ENCODE measurements around the gene ZDHHC12. TPM values are rescaled to one million over a fixed set of nuclear protein-coding genes. Genes with fewer than 3 reads are reported as not detected.

The ZDHHC12 gene
- total and polyA plus RNA-seq, 2 of the 13 experiments (the other 11 are each of a cell fraction or from before 2014, with no cell fraction given), result 25.4 to 28.0 TPM

DNA sequence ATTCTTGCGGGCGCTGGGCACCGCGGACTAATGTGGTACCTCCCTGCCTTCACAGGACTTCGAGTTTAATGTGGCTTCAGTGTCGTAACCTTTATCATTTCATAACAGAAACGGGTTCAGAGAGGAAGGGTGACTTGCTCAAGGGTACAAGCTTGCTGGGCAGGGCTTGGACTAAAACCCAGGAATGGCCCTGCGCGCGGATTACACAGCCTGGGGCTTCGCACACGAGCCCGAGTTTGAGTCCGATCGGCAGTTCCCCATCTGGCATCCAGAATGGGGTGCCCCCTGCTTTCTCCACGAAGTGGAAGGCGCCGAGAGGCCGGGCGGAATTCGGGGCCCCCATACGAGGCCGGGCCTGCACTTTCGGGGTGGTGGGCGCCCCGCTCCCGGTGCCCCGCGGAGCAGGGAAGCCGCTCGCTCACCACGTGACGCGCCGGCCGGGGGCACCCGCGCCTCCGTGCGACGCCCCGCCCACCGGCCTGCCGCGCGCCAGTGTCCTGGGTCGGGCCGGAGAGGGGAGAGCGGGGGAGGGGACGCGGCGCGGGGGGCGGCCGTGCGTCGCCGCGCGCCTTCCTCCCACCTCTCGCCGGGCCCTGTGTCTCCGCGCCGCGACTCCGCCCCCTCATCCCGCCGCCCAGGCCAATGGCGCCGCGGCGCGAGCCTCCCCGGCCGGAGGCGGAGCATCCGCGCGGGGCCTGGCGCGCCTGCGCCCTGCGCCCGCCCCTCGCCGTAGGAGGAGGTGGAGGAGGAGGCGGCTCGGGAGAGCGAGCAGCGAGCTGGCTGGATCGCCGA is 35.2 kb downstream of the ZDHHC12 start, which contains the start of gene SET (continued):
- TF ChIP-seq, protein P1, sequence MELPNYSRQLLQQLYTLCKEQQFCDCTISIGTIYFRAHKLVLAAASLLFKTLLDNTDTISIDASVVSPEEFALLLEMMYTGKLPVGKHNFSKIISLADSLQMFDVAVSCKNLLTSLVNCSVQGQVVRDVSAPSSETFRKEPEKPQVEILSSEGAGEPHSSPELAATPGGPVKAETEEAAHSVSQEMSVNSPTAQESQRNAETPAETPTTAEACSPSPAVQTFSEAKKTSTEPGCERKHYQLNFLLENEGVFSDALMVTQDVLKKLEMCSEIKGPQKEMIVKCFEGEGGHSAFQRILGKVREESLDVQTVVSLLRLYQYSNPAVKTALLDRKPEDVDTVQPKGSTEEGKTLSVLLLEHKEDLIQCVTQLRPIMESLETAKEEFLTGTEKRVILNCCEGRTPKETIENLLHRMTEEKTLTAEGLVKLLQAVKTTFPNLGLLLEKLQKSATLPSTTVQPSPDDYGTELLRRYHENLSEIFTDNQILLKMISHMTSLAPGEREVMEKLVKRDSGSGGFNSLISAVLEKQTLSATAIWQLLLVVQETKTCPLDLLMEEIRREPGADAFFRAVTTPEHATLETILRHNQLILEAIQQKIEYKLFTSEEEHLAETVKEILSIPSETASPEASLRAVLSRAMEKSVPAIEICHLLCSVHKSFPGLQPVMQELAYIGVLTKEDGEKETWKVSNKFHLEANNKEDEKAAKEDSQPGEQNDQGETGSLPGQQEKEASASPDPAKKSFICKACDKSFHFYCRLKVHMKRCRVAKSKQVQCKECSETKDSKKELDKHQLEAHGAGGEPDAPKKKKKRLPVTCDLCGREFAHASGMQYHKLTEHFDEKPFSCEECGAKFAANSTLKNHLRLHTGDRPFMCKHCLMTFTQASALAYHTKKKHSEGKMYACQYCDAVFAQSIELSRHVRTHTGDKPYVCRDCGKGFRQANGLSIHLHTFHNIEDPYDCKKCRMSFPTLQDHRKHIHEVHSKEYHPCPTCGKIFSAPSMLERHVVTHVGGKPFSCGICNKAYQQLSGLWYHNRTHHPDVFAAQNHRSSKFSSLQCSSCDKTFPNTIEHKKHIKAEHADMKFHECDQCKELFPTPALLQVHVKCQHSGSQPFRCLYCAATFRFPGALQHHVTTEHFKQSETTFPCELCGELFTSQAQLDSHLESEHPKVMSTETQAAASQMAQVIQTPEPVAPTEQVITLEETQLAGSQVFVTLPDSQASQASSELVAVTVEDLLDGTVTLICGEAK (IDR thresholded peaks at IDR 0.05), result no peak
- TF ChIP-seq, protein P1 (CRISPR knock-in tag; IDR thresholded peaks at IDR 0.05), result no peak
- TF ChIP-seq ZNF776 (CRISPR knock-in tag; IDR thresholded peaks at IDR 0.05), result no peak
- TF ChIP-seq DPF2 (CRISPR knock-in tag; IDR thresholded peaks at IDR 0.05; ENCODE audit: borderline replicate concordance, low read depth), result no peak; the same call in 1 of the 2 replicates
- no peak for TF ChIP-seq ZNF101 (CRISPR knock-in tag; IDR thresholded peaks at IDR 0.05; ENCODE audit: borderline replicate concordance, low read depth)
- no peak for TF ChIP-seq EED (CRISPR knock-in tag; IDR thresholded peaks at IDR 0.05)
- TF ChIP-seq HNRNPH1 (optimal IDR thresholded peaks at IDR 0.05; ENCODE audit: low read depth, low read length), result no peak
- TF ChIP-seq ETV6 (CRISPR knock-in tag; conservative IDR thresholded peaks at IDR 0.05), result no peak
- TF ChIP-seq DNMT3B (CRISPR knock-in tag; conservative IDR thresholded peaks at IDR 0.05), result no peak
- no peak for TF ChIP-seq ZNF44 (CRISPR knock-in tag; IDR thresholded peaks at IDR 0.05)
- no peak for TF ChIP-seq ELF3 (CRISPR knock-in tag; IDR thresholded peaks at IDR 0.05)
- no peak for TF ChIP-seq MTF2 (CRISPR knock-in tag; IDR thresholded peaks at IDR 0.05; ENCODE audit: borderline replicate concordance)
- TF ChIP-seq KAT2B (IDR thresholded peaks at IDR 0.05; ENCODE audit: borderline replicate concordance, low read depth, low read length), result no peak
- TF ChIP-seq, protein P2, sequence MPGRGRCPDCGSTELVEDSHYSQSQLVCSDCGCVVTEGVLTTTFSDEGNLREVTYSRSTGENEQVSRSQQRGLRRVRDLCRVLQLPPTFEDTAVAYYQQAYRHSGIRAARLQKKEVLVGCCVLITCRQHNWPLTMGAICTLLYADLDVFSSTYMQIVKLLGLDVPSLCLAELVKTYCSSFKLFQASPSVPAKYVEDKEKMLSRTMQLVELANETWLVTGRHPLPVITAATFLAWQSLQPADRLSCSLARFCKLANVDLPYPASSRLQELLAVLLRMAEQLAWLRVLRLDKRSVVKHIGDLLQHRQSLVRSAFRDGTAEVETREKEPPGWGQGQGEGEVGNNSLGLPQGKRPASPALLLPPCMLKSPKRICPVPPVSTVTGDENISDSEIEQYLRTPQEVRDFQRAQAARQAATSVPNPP (CRISPR knock-in tag; IDR thresholded peaks at IDR 0.05), result 0 out of 2 replicates have a peak, but pooled peaks have one; percentile 59
- TF ChIP-seq NKX3-1 (CRISPR knock-in tag; IDR thresholded peaks at IDR 0.05), result peak; percentile 17
- TF ChIP-seq IKZF1 (IDR thresholded peaks at IDR 0.05), result no peak
- no peak for TF ChIP-seq ZNF230 (CRISPR knock-in tag; IDR thresholded peaks at IDR 0.05)
- 0 out of 2 replicates have a peak, but pooled peaks have one; percentile 67 for TF ChIP-seq ARHGAP35 (CRISPR knock-in tag; IDR thresholded peaks at IDR 0.05; ENCODE audit: borderline replicate concordance)
- TF ChIP-seq RCOR2 (CRISPR knock-in tag; IDR thresholded peaks at IDR 0.05), result no peak
- no peak for TF ChIP-seq CBX2 (IDR thresholded peaks at IDR 0.05; ENCODE audit: low read depth, low read length)
- TF ChIP-seq CBX2 (CRISPR knock-in tag; IDR thresholded peaks at IDR 0.05; ENCODE audit: low read depth), result no peak

All from HepG2 (cell line).